ENCODE measurements around the gene USP10.

Gene USP10

GRCh38 chr16:84789431-84789830 is 89.6 kb downstream of the USP10 start:
- in situ Hi-C loops (cut with MboI; ENCODE audit: low sequenced_read_pairs, unreplicated experiment), result no loop called here
- TF ChIP-seq CTCF (IDR thresholded peaks at IDR 0.05; ENCODE audit: borderline replicate concordance, control extremely low read depth, extremely low read depth, insufficient read depth, missing control alignments), result no peak
- no peak for DNase-seq (ENCODE audit: low spot score)

- in situ Hi-C loops (cut with MboI; ENCODE audit: low sequenced_read_pairs, unreplicated experiment), result no loop called here
- TF ChIP-seq CTCF (IDR thresholded peaks at IDR 0.05; ENCODE audit: borderline replicate concordance, control extremely low read depth, extremely low read depth, insufficient read depth, missing control alignments), result no peak
- no peak for DNase-seq (ENCODE audit: low spot score)
Observed at GRCh38 chr16:84790301-84790700, 90.5 kb downstream of the USP10 start.

GRCh38 chr16:84791088-84791487 is 91.3 kb downstream of the USP10 start:
- no peak for DNase-seq (ENCODE audit: low spot score)
- TF ChIP-seq CTCF (IDR thresholded peaks at IDR 0.05; ENCODE audit: borderline replicate concordance, control extremely low read depth, extremely low read depth, insufficient read depth, missing control alignments), result no peak
- in situ Hi-C loops (cut with MboI; ENCODE audit: low sequenced_read_pairs, unreplicated experiment), result no loop called here

GRCh38 chr16:84791501-84791900 is 91.7 kb downstream of the USP10 start:
- in situ Hi-C loops (cut with MboI; ENCODE audit: low sequenced_read_pairs, unreplicated experiment), result no loop called here
- no peak for TF ChIP-seq CTCF (IDR thresholded peaks at IDR 0.05; ENCODE audit: borderline replicate concordance, control extremely low read depth, extremely low read depth, insufficient read depth, missing control alignments)
- no peak for DNase-seq (ENCODE audit: low spot score)

GRCh38 chr16:84794186-84794585 is 94.4 kb downstream of the USP10 start:
- TF ChIP-seq CTCF (IDR thresholded peaks at IDR 0.05; ENCODE audit: borderline replicate concordance, control extremely low read depth, extremely low read depth, insufficient read depth, missing control alignments), result no peak
- in situ Hi-C loops (cut with MboI; ENCODE audit: low sequenced_read_pairs, unreplicated experiment), result no loop called here

GRCh38 chr16:84794626-84795025 is 94.8 kb downstream of the USP10 start:
- in situ Hi-C loops (cut with MboI; ENCODE audit: low sequenced_read_pairs, unreplicated experiment), result no loop called here
- no peak for TF ChIP-seq CTCF (IDR thresholded peaks at IDR 0.05; ENCODE audit: borderline replicate concordance, control extremely low read depth, extremely low read depth, insufficient read depth, missing control alignments)
- DNase-seq (ENCODE audit: low spot score), result no peak

More at GRCh38 chr16:84794186-84794585, 94.4 kb downstream of the USP10 start:
- no peak for DNase-seq (ENCODE audit: low spot score)
